B cell (primary cell): ENCODE results near the gene FSCN2. TPM values are rescaled to one million over a fixed set of nuclear protein-coding genes. Genes with fewer than 3 reads are reported as not detected.
A peak's percentile ranks its signal among the peaks of the same experiment; 100 is the strongest.

ENCODE experiments used
- ATAC-seq: fragments of 200-7000 bp; cut with Tn5 transposase; one replicate; pipeline ENCODE4 v1.10.0; 2021; ENCODE audit warnings: low read depth, mild to moderate bottlenecking, moderate number of reproducible peaks, moderate library complexity
- CTCF ChIA-PET: fragments of 350-600 bp; sonication (Branson Sonifier 250); formaldehyde crosslinking; loops from one replicate; lab custom pipeline; 2021; ENCODE audit warnings: antibody characterized with exemption, inconsistent platforms; lab: Charles Lee
- POLR2A ChIA-PET: fragments of 350-600 bp; sonication (Branson Sonifier 250); formaldehyde crosslinking; loops from one replicate; lab custom pipeline; 2021; ENCODE audit warnings: antibody characterized with exemption; lab: Charles Lee
- DNase-seq: peaks from one replicate; pipeline ENCODE4 v3.0.0; 2013
- H2AFZ ChIP-seq: 2 replicates; pipeline ENCODE4 v1.6.1; 2012; ENCODE audit warnings: mild to moderate bottlenecking, low read depth, low read length; ENCODE audit not compliant: insufficient read depth, poor library complexity, severe bottlenecking
- H3K27ac ChIP-seq, 2 donors: 1 replicate in 1 of 2; 2 replicates in 1 of 2; pipeline ENCODE4 v1.5.1; 2012 to 2013; ENCODE audit warnings: low read length in 2 of 2, mild to moderate bottlenecking in 2 of 2, moderate library complexity in 1 of 2
- H3K27me3 ChIP-seq, 4 experiments: fragments of 200-600 bp in 1 of 4; sonication (generic) in 1 of 4; replicated peaks in 1 of 4; 1 replicate in 2 of 4; 2 replicates in 2 of 4; pipeline versions ENCODE4 v1.6.1 to v1.7.0; 2013 to 2016; ENCODE audit warnings: low read length in 3 of 4, mild to moderate bottlenecking in 2 of 4, mixed read lengths in 1 of 4, moderate library complexity in 1 of 4; ENCODE audit not compliant: insufficient read depth in 4 of 4, control insufficient read depth in 3 of 4; ENCODE audit errors: control extremely low read depth in 1 of 4
- H3K36me3 ChIP-seq, 2 experiments: replicated peaks in 1 of 2; 1 replicate in 1 of 2; 2 replicates in 1 of 2; pipeline versions ENCODE4 v1.6.1 to v1.7.1; 2013; ENCODE audit warnings: low read length in 1 of 2; ENCODE audit not compliant: insufficient read depth in 2 of 2, control insufficient read depth in 1 of 2; ENCODE audit errors: control extremely low read depth in 1 of 2, extremely low read depth in 1 of 2
- H3K4me1 ChIP-seq, 2 donors: fragments of 200-600 bp in 1 of 2; sonication (generic) in 1 of 2; 1 replicate in 1 of 2; 2 replicates in 1 of 2; pipeline versions ENCODE4 v1.5.1 to v1.6.1; 2013 to 2017; ENCODE audit warnings: low read length in 2 of 2; ENCODE audit not compliant: control insufficient read depth in 2 of 2, insufficient read depth in 2 of 2
- H3K4me2 ChIP-seq: replicated peaks from 2 replicates; pipeline ENCODE3; 2012; ENCODE audit warnings: mild to moderate bottlenecking, low read depth, low read length; ENCODE audit not compliant: poor library complexity, severe bottlenecking
- H3K4me3 ChIP-seq, 5 experiments: fragments of 200-600 bp in 1 of 5; sonication (generic) in 1 of 5; 1 replicate in 3 of 5; 2 replicates in 2 of 5; pipeline versions ENCODE4 v1.5.1 to v1.7.0; 2011 to 2016; ENCODE audit warnings: low read length in 4 of 5, mild to moderate bottlenecking in 4 of 5, low read depth in 2 of 5, control low read depth in 1 of 5, moderate library complexity in 1 of 5; ENCODE audit not compliant: insufficient read depth in 1 of 5; ENCODE audit errors: control extremely low read depth in 1 of 5, extremely low read depth in 1 of 5
- H3K79me2 ChIP-seq: fragments of 200-600 bp; sonication (generic); one replicate; pipeline ENCODE4 v1.6.0; 2016; ENCODE audit warnings: low read length; ENCODE audit not compliant: control insufficient read depth, insufficient read depth
- H3K9ac ChIP-seq: fragments of 200-600 bp; sonication (generic); 2 replicates; pipeline ENCODE4 v1.6.1; 2017; ENCODE audit warnings: mild to moderate bottlenecking, low read length, moderate library complexity
- H3K9me3 ChIP-seq, 3 donors: one replicate each; pipeline versions ENCODE4 v1.6.1 to v1.7.1; 2013; ENCODE audit warnings: low read length in 2 of 3; ENCODE audit not compliant: control insufficient read depth in 2 of 3, insufficient read depth in 1 of 3; ENCODE audit errors: control extremely low read depth in 1 of 3
- H4K20me1 ChIP-seq: 2 replicates; pipeline ENCODE4 v1.6.0; 2012; ENCODE audit warnings: mild to moderate bottlenecking, low read length; ENCODE audit not compliant: insufficient read depth, control insufficient read depth, poor library complexity, severe bottlenecking
- H3K27ac Mint-ChIP-seq: one replicate; pipeline ENCODE4 v1.8.0; 2021; ENCODE audit warnings: mixed read lengths
- H3K27me3 Mint-ChIP-seq: one replicate; pipeline ENCODE4 v1.8.0; 2021; ENCODE audit warnings: mixed read lengths
- H3K4me1 Mint-ChIP-seq: one replicate; pipeline ENCODE4 v1.8.0; 2021; ENCODE audit warnings: mixed read lengths
- H3K4me3 Mint-ChIP-seq: one replicate; pipeline ENCODE4 v1.8.0; 2021; ENCODE audit warnings: mixed read lengths
- H3K9me3 Mint-ChIP-seq: one replicate; pipeline ENCODE4 v1.8.0; 2022; ENCODE audit warnings: mixed read lengths; ENCODE audit not compliant: insufficient read depth
- CTCF ChIP-seq: fragments of 200-600 bp; IDR thresholded peaks from one replicate; pipeline ENCODE4 v1.8.0; 2022; ENCODE audit warnings: antibody characterized with exemption, mild to moderate bottlenecking
- EZH2 ChIP-seq: IDR thresholded peaks from 2 replicates; pipeline ENCODE4 v1.6.1; 2012; ENCODE audit warnings: borderline replicate concordance, low read depth, mild to moderate bottlenecking, moderate library complexity, low read length; ENCODE audit not compliant: insufficient read depth, poor library complexity, severe bottlenecking
- WGBS: methylation state at CpG from one replicate; pipeline ENCODE4 v1.1.5; 2013; ENCODE audit warnings: missing lambda C conversion rate; ENCODE audit not compliant: insufficient coverage; 5-methylcytosine and 5-hydroxymethylcytosine counted together
- intact Hi-C: fragments of 100-400 bp; cut with micrococcal nuclease; formaldehyde crosslinking; loops from one replicate; pipeline ENCODE4 v1.10.0; 2022
- polyA plus RNA-seq: library from polyadenylated mRNA; depleted of rRNA; stranded (reverse); fragments of >200 nt; gene quantifications from 2 replicates; pipeline ENCODE4 v1.2.3, GENCODE V29; 2012
- total RNA-seq, 2 donors: library from RNA; stranded (reverse); fragments of 120-200 nt in 1 of 2; gene quantifications; 1 replicate in 1 of 2; 2 replicates in 1 of 2; pipeline versions ENCODE4 v1.2.3 to v1.2.4, GENCODE V29; 2013 to 2022

The FSCN2 gene
- total and polyA plus RNA-seq, 2 donors (not counting 1 experiment from before 2014, with no cell fraction given), result 6.3 to 12.0 TPM

DNA sequence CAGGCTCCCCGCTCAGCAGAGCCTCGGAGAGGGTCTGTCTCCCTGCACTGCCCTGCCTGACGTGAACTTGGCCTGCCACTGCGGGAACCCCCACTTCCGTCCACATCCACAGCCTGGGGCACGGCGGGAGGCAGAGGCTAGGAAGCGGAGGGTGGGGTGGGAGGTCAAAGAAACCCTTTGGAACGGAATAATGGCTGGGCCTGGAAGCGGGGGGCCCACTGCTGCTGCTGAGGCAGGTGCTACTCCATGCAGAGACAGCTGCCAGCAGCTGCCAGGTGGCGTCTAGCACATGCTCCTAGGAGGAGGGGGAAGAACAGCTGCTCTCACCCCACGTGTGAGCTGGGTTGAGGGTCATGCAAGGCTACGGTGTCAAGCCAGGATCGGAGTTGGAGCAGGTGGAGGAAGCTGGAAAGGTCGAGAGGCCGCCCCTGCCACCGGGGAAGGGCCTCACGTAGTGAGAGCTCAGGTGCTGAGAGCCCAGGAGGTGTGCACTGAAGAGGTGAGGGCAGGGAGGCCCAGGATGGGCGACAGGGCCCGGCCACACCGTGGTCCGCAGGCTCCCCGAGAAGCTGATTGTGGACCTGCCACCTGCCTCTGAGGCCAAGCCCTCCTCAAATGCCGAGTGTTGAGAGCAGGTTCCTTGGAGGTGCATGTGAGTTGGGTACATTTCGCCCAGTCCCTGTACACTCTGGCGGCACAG, 9.8 kb downstream of the FSCN2 start:
- Mint-ChIP-seq H3K4me1 (peaks cover 14% of the 10 kb centered on the region), H3K9me3 (no peaks in the 10 kb centered on the region), H3K27me3 (peaks cover 7% of the 10 kb centered on the region), H3K4me3 (no peak overlapping the region), H3K27ac (no peak overlapping the region)
- Histone ChIP-seq H3K79me2 (peaks cover 3% of the 10 kb centered on the region), H3K9me3 (peaks cover 0 to under 1% (median 0%) of the 10 kb centered on the region in 3 donors), H3K36me3 (peaks cover 0 to 37% of the 10 kb centered on the region in 2 experiments), H3K4me1 (peaks cover 21 to 36% of the 10 kb centered on the region in 2 donors), H4K20me1 (peaks cover 35% of the 10 kb centered on the region), H3K4me2 (peak overlapping the region; percentile 65), H3K27me3 (peaks cover 0 to 31% (median 10%) of the 10 kb centered on the region in 4 experiments), H3K27ac (no peak overlapping the region), H3K4me3 (no peak overlapping the region), H3K9ac (no peak overlapping the region), H2AFZ (no peak overlapping the region)
- DNase-seq, result no peak
- WGBS, result 92% methylated on average over 21 of the region's 26 CpGs
- intact Hi-C loops, result loop anchor here (1.0 kb wide), 1 partner anchor 24 kb away; no protein-coding TSS in a partner anchor
- POLR2A ChIA-PET, result no interaction called here
- CTCF ChIA-PET, result interaction anchor here (0.7 to 3.6 kb wide), 12 partner anchors 14 to 285 kb away, joined by 3 to 30 read pairs (median 6); partner anchors contain the start of gene FAAP100
- no peak for ATAC-seq
- TF ChIP-seq CTCF, result peak; percentile 8
- TF ChIP-seq EZH2, result no peak
